HG02870 (cell line): ENCODE measurements around the gene GEMIN7.

Source experiments
- ATAC-seq: cut with Tn5 transposase; IDR thresholded peaks from one replicate; pipeline ENCODE4 v1.9.1; 2021; ENCODE audit warnings: mild to moderate bottlenecking, moderate library complexity; ENCODE audit not compliant: unreplicated experiment

GEMIN7 gene

GRCh38 chr19:45125360-45125759, 46.3 kb downstream of the GEMIN7 start:
- ATAC-seq = no peak

- ATAC-seq = no peak
Measured at GRCh38 chr19:45125975-45126493, 47.0 kb downstream of the GEMIN7 start.

- ATAC-seq = no peak
Measured at GRCh38 chr19:45126654-45127053, 47.6 kb downstream of the GEMIN7 start.

- no peak for ATAC-seq
Measured at GRCh38 chr19:45128146-45128545, 49.1 kb downstream of the GEMIN7 start.

- no peak for ATAC-seq
Measured at GRCh38 chr19:45128806-45129205, 49.7 kb downstream of the GEMIN7 start.

GRCh38 chr19:45130236-45130635, 51.2 kb downstream of the GEMIN7 start:
- no peak for ATAC-seq

- no peak for ATAC-seq
Measured at GRCh38 chr19:45130888-45131615, 52.0 kb downstream of the GEMIN7 start.

- no peak for ATAC-seq
Measured at GRCh38 chr19:45133661-45134060, 54.6 kb downstream of the GEMIN7 start.

GRCh38 chr19:45135176-45135885, 56.3 kb downstream of the GEMIN7 start:
- no peak for ATAC-seq

- no peak for ATAC-seq
Measured at GRCh38 chr19:45136507-45137178, 57.6 kb downstream of the GEMIN7 start.

- peak; percentile 77 for ATAC-seq
Measured at GRCh38 chr19:45137179-45137761, 58.2 kb downstream of the GEMIN7 start.

- no peak for ATAC-seq
Measured at GRCh38 chr19:45138303-45138751, 59.3 kb downstream of the GEMIN7 start.

GRCh38 chr19:45139286-45140143, 60.5 kb downstream of the GEMIN7 start:
- no peak for ATAC-seq

GRCh38 chr19:45140144-45140503, 61.1 kb downstream of the GEMIN7 start:
- ATAC-seq = no peak

- ATAC-seq = no peak
Measured at GRCh38 chr19:45140533-45140932, 61.5 kb downstream of the GEMIN7 start.
